HG03460 (cell line): Measurements from ENCODE around the gene PROM2.
"Not testable (repeated sequence)": the region's sequence is repeated elsewhere in the genome, so short reads cannot be mapped to it uniquely, and the experiment has no call there.

Source experiments
- ATAC-seq: cut with Tn5 transposase; IDR thresholded peaks from one replicate; pipeline ENCODE4 v1.9.1; 2021; ENCODE audit not compliant: unreplicated experiment

Gene PROM2

DNA sequence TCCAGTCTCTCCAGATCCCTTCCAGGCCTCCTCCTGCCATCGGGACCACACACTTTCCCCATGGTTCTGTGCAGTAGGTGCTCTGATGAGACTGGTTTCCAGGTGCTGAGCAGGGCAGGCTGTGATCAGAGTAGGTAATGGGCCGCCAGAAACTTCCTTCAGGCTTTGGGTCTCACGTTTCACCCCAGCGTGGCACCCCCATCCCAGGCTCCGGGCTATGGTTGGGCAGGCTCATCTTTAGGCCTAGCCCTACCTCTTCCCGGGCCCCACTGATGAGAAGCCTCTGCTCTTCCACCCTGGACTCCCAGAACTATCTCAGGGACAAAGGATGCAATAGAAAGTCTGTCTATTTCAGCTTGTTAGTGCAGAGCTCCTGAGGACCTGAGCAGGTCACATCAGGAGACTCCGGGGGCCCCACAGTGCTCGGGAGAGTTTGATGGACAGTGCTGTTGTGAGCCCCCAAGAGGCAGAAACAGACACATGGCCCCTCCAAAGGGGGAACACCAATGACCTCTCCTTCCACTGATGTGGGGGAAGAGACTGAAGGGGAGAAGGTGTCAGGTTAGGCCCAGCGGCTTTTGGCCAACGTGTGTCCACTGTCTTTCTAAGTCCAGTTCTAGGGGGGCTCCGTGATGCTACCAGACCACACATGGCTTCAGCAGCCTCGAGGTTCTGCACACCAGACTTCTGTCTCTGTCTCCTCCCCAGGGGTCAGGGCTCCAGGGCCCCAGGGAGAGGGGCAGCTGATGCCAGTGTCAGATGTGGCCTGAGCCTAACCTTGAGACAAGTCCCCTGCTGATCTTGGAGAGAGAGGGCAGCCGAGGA lies 5.8 kb upstream of the PROM2 start:
- no peak for ATAC-seq

DNA sequence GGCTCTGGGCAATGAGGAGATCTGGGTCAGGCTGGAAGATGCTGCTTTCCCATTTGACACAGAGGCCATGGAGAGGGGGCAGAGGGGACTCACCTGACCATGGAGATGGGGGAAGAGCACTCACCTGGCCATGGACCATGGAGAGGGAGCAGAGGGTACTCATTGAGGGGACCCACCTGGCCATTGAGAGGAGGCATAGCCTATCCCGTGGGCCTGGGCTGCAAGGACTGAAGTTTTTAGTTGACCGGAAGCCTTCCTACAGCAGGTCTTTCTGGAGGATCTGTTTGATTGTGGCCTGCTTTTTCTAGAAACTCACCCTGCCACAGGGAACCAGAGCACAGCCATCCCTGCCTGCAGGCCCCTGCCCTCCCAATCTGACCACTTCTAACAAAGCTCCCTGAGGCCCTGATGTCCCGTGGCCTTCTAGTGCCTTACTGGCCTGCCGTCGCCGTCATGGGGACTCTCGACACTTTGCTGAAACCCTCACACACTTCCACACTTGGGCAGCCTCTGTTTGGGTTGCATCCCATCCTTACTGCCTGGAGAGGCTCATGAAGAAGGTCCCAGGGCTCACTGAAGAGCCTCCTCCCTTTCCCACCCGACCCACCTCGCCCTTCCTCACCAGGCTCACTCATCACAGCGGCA lies 5.1 kb upstream of the PROM2 start:
- ATAC-seq: no peak

DNA sequence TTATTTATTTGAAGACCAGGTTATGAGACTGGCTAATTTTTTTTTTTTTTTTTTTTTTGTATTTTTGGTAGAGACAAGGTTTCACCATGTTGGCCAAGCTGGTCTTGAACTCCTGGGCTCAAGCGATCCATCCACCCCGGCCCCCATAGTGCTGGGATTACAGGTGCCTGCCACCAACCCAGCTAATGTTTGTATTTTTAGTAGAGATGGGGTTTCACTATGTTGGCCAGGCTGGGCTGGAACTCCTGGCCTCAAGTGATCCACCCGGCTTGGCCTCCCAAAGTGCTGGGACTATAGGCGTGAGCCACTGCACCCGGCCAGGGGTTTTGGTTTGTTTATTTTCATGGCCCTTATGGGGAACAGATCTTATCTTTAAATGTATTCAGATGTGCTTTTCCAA lies 4.5 kb upstream of the PROM2 start:
- not testable (repeated sequence) for ATAC-seq

DNA sequence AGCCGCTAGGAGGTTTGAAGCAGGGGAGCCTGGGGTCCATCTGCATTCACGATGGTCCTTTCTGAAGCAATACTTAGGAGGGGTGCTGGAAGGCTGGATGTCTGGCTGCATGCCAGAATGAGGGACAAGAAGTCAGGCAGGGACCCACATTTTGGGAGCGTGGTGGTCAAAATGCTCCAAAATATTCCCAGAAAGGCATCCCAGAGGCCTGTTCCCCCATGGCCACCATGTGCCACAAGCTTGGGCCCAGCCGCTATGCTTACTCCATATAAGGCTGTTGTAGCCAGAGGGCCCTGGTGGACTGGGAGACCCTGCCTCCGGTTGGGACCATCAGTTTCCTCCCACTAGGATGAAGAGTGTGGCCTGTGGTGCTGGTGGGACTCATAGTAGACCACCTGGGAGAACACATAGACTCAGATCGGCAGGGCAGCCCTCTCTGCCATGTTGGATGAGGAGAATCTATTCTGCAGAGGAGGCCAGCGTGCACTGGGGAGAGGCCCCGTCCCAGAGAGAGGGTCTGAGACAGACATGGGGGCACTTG lies 3.6 kb upstream of the PROM2 start:
- no peak for ATAC-seq

DNA sequence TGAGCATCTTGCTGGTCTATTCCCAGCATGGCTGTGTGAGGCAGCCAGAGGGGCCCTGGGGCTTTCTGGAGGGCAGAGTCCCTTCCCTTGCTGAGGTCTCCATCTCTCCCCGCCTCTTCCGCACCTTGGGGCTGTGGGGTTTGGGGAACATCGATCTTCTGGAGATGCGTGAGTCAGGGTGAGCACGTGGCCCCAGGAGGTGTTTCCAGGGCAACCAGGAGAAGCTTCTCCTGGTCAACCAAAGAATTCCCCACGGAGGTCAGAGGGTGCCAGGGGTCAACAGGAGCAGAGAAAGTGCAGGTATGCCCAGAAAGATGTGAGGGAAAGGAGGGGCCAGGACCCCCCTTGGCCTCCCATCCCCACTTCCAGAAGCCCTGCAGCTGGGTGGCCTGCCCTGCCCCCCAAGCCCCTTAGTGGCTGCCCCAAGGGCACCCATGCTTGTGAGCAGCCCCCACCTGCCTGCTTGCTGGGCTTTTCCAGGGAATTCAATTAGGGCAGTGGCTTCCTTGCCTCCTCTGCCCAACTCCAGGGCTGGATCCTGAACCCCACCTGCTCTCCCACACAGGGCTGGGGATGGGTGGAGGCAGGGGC lies 2.8 kb upstream of the PROM2 start:
- no peak for ATAC-seq

DNA sequence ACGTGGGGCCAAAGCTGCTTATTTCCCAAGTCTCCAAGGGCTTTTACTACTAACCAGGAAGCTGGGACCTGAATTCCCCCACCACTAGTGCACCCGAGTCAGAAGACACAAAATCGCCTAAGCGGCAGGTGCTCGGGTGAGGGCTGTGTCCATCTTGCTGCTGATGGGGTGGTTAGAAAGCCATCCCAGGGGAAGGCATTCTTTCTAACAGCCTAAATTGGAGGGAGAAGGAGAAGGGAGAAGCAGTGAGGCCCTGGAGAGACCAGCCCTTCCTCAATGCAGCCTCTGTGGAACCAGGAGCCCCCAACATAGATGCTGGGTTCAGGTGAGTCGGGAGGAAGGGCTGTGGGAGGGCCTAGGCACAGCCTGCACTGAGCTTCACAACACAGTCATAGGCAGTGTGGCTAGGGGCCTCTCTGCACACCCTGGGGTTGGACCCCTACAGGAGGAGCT lies 1.9 kb upstream of the PROM2 start:
- ATAC-seq: no peak

DNA sequence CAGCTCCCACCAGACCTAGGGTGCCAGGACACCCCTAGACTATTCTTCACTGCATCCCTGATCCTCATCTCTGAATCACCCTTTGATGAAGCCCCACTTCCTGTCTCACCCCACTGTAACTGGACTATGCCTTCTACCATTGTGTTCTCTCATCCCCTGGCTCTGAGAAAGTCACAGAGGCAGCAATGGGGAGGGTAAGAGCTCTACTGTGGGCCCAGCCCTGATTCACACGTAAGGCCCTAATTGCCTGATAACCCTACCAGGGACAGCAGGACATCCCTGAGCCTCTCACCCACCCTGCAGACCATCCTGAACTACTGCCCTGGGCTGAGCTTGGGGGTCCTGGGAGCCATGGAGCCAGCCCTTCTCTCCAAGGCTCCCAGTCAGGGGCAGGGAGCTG lies 1.5 kb upstream of the PROM2 start:
- ATAC-seq: no peak

DNA sequence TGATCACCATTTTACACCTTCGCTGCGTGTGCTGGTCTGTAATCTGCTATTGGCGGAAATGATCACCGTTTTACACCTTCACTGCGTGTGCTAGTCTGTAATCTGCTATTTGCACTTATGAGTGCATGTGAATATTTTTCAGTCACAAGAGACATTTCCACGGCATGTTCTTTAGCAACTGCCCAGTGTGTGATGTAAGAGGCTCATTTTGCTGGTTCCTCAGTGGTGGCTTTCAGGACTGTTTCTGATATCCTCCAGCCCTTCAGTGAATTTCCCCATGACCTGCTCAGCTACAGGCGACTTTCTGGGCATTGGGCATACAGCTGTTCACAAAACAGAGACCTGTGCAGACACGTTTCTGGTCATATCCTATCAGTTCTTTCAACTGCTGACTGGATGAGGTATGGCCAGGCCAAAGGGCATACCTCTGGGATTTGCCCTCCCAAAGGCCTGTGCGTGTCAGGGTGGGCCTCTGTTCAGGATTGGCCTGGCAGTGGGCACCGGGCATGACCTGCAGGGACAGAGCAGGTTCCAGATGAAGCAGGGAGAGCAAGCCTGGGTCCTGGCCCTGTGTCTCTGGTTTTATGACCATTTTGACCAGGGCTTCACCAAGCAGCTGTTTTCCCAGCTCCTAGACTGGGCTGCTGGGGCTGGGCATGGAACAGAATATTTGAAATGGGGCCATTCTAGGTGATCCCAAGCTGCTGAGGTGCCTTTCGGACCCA lies 521 bp upstream of the PROM2 start:
- no peak for ATAC-seq

DNA sequence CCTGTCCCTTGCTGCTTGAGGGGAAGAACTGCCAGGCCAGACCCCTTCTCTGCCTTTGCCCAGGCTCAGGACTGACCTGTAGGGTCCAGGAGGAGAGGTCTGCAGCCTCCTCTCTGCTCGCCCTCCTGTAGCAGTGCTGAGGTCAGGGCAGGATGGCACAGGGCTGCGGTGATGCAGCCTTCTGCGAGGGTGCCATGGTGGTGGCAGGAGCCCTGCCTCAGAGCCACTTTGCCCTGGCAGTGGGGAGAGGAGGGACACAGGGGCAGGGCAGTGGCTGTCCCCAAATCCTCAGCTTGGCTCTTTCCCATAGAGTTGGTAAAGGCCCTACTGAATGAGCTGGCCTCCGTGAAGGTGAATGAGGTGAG lies 884 bp downstream of the PROM2 start:
- ATAC-seq: no peak

DNA sequence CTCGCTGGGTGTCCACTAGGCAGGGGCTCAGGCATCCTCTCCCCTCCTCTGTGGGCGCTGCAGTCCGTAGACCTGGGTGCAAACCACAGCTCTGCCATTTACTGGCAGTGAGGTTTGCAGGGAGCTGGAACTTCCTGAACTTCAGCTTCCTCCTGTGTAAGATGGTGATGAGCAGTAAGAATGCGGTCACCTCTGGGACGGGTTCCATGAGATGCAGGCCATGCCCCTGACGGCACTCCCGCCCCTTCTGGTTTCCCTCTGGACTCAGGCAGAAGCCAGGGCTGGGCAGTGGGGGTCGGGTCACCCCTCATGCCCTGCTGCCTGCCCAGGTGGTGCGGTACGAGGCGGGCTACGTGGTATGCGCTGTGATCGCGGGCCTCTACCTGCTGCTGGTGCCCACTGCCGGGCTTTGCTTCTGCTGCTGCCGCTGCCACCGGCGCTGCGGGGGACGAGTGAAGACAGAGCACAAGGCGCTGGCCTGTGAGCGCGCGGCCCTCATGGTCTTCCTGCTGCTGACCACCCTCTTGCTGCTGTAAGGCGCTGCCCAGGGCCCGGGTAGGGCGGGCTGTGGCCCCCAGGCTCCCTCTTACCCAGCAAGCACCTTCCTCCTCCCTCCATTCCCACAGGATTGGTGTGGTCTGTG lies 1.5 kb downstream of the PROM2 start:
- ATAC-seq: no peak

DNA sequence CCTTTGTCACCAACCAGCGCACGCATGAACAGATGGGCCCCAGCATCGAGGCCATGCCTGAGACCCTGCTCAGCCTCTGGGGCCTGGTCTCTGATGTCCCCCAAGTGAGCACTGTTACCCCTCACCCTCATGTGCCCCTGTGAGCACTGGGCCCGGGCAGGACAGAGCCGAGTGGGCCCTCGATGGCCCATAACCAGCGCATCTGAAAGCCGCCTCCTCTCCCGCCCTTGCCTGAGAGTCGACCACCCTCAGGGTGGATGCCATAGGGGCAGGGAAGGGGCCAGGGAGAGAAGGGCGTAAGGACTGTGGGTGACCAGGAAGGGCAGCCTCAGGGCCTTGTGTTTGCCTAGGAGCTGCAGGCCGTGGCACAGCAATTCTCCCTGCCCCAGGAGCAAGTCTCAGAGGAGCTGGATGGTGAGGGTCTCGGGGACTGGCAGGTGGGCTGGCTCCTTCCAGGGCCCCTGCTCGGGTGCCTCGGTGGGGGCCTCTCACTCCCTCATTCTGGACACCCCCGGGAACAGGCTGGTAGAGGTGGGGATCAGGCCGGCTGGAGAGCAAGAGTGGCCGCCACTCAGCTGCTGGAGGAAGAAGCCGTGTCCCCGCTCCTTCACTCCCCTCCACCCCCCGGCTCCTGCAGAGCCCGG lies 2.1 kb downstream of the PROM2 start:
- no peak for ATAC-seq

DNA sequence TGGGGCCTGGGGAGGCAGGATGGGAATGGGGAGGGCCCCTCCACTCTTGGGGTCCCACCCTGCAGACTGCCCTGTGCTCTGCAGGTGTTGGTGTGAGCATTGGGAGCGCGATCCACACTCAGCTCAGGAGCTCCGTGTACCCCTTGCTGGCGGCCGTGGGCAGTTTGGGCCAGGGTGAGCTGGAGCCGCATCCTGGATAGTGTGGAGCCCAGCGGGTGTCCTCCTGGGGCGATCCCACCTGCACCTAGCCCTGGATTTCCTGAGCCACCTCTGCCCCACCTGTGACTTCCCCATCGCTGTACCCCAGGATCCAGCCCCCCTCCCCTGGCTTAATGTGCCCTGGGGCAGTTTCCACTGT lies 2.6 kb downstream of the PROM2 start:
- ATAC-seq: no peak

DNA sequence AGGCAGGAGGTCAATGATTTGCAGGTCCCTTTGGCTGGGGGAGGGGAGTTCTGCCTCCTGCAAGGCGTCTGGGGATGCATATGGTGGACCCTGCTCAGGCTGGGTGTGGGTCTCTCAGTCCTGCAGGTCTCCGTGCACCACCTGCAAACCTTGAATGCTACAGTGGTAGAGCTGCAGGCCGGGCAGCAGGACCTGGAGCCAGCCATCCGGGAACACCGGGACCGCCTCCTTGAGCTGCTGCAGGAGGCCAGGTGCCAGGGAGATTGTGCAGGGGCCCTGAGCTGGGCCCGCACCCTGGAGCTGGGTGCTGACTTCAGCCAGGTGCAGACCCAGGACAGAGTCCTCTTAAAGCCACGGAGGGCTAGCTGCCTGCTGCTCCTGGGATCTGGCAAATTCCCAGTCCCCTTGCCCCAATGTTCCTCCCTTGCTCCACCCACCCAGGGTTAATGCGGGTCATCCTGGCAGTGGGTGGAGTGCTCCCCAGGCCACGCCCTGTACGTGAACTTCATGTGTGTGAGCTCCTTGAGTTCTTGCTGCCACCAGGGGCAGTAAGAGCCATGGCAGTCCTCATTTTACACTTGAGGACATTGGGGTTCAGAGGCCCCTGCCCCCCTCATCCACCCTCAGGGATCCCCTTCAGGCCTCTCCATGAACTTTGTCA lies 3.1 kb downstream of the PROM2 start:
- no peak for ATAC-seq

DNA sequence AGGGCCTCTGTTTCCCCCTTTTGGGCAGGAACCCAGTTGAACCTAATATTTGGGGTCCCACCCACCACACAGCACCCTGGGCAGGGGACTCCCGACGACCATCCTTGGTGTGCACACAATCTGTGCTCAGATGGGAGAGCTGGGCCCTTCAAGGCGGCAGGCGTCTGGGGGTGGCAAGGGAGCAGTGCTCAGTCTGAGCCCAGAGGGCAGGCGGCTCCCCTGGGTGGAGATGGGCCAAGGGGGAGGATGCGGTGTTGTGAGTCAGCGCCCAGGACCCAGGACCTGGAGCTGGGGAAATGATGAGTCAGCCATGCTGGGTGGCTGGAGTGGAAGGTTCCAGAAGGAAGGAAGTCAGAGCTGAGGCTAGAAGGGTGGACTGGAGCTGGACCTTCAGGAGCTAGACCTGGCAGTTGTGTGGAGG lies 3.8 kb downstream of the PROM2 start:
- ATAC-seq: no peak

DNA sequence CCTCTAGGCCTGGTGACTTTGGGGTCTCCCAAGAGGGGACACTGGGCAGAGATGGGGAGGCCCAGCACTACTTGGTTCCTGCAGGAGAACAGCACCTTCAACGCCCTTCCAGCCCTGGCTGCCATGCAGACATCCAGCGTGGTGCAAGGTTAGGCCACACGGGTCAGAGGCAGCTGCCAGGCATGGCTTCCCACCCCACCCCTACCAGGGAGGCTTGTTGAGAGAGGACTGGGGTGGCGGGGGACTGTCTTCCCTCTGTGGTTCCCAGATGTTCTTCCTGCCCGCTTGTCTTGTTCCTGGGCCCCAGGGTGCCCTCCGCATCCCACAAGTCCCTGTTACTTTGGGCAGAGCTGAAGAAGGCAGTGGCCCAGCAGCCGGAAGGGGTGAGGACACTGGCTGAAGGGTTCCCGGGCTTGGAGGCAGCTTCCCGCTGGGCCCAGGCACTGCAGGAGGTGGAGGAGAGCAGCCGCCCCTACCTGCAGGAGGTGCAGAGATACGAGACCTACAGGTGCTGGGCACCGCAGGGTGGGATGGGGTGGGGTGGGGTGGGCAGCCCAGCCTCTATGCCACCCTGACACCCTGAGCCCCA lies 4.5 kb downstream of the PROM2 start:
- ATAC-seq: no peak

DNA sequence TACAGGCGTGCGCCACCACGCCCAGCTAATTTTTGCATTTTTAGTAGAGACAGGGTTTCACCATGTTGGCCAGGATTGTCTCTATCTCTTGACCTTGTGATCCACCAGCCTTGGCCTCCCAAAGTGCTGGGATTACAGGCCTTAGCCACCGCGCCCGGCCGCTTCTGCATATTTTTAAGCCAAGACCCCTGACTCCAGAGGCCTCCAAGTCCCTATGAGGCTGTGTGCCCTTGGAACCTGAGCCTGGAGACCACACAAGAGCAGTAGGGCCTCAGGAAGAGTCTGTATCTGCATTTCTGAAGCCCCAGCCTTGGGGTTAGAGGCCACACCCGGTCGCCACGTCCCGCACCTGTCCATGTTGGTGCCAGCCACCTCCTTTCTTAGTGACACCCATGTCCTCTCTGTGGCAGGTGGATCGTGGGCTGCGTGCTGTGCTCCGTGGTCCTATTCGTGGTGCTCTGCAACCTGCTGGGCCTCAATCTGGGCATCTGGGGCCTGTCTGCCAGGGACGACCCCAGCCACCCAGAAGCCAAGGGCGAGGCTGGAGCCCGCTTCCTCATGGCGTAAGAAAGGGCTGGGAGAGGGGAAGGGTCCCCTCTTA lies 5.3 kb downstream of the PROM2 start:
- ATAC-seq: no peak

DNA sequence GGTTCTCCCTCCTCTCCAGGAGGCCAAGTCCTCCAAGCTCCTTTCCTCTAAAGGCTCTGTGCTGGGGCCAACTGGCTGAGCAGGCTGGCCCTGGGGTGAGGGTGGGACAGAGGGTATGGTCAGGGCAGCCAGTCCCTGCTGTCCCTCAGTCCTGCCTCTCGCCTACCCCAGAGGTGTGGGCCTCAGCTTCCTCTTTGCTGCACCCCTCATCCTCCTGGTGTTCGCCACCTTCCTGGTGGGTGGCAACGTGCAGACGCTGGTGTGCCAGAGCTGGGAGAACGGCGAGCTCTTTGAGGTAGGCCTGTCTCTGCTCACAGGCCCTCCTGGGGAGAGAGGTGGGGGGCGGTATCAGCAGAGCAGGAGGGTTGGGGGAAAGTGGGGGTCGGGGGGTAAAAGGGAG lies 6.8 kb downstream of the PROM2 start:
- no peak for ATAC-seq

DNA sequence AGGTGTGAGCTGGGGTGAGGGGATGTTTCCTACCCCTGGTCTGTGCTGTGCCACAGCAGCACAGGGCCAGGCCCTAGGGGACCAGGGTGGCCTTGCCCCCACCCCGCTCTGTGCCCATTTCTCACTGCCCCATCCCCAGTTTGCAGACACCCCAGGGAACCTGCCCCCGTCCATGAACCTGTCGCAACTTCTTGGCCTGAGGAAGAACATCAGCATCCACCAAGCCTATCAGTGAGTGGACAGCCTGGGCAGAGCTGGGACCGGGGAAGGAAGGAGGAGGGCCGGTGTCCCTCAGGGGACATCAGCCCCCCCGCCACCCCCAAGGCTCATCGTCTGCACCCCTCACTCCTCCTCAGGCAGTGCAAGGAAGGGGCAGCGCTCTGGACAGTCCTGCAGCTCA lies 7.5 kb downstream of the PROM2 start:
- no peak for ATAC-seq

DNA sequence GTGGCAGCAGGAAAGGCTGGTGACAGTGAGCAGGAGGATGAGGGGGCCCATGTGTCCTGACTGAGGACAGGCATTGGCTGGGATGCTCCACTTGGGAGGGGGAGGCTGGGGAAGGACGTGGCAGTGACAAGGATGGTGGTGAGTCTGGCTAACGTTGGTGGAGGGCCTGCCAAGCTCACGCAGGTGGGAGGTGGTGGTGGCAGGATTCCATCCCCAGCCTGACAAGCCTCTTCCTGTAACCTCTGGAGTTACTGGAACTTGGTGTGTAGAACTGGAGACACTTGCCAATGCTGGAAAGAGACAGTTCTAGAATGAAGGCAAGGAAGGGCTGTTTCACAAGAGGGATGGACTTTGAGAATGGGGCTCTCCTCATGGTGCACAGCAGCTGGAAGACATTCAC lies 8.2 kb downstream of the PROM2 start:
- ATAC-seq: no peak
